NB4 (cell line): ENCODE measurements around the gene SLC35F1.

Experiments
- DNase-seq: peaks from one replicate; pipeline ENCODE4 v3.0.0; 2010; ENCODE audit warnings: low read depth
- H3K4me3 ChIP-seq: one replicate; pipeline ENCODE4 v1.5.1; 2011; ENCODE audit warnings: mild to moderate bottlenecking, low read depth, low read length, moderate library complexity
- CTCF ChIP-seq: IDR thresholded peaks from one replicate; pipeline ENCODE4 v1.5.1; 2012; ENCODE audit warnings: low read depth, low read length
- MAX ChIP-seq: IDR thresholded peaks from 2 replicates; pipeline ENCODE4 v1.6.1; 2011; ENCODE audit warnings: low read depth, low read length
- MYC ChIP-seq: IDR thresholded peaks from 2 replicates; pipeline ENCODE4 v1.6.1; 2011; ENCODE audit warnings: low read depth, low read length
- POLR2A ChIP-seq: IDR thresholded peaks from 2 replicates; pipeline ENCODE4 v1.6.1; 2011; ENCODE audit warnings: mild to moderate bottlenecking; ENCODE audit not compliant: insufficient read length; ENCODE audit errors: extremely low read depth

The SLC35F1 gene

GRCh38 chr6:118295336-118295735 is 388.3 kb downstream of the SLC35F1 start:
- H3K4me3 ChIP-seq = no peak overlapping the region
- no peak for DNase-seq
- TF ChIP-seq POLR2A (no peak), MYC (no peak), CTCF (no peak), MAX (no peak)

- TF ChIP-seq POLR2A (no peak), MAX (no peak), MYC (no peak), CTCF (no peak)
- H3K4me3 ChIP-seq = no peak overlapping the region
These were observed 389.3 kb downstream of the SLC35F1 start for GRCh38 chr6:118296129-118296901.

GRCh38 chr6:118297821-118298220 is 390.8 kb downstream of the SLC35F1 start:
- H3K4me3 ChIP-seq = no peak overlapping the region
- DNase-seq = no peak
- TF ChIP-seq MAX = no peak
- no peak for TF ChIP-seq CTCF
- TF ChIP-seq MYC = no peak
- no peak for TF ChIP-seq POLR2A

More at GRCh38 chr6:118296129-118296901, 389.3 kb downstream of the SLC35F1 start:
- DNase-seq = no peak

- TF ChIP-seq MYC = no peak
- H3K4me3 ChIP-seq = no peak overlapping the region
- no peak for DNase-seq
These were observed 391.7 kb downstream of the SLC35F1 start for GRCh38 chr6:118298476-118299427.

GRCh38 chr6:118299457-118299856 is 392.4 kb downstream of the SLC35F1 start:
- no peak overlapping the region for H3K4me3 ChIP-seq
- no peak for DNase-seq
- TF ChIP-seq MAX (no peak), MYC (no peak), CTCF (no peak), POLR2A (no peak)

GRCh38 chr6:118304321-118304720 is 397.3 kb downstream of the SLC35F1 start:
- H3K4me3 ChIP-seq = no peak overlapping the region
- no peak for DNase-seq
- no peak for TF ChIP-seq CTCF
- TF ChIP-seq MAX = no peak
- TF ChIP-seq POLR2A = no peak
- TF ChIP-seq MYC = no peak
